K562 (cell line): ENCODE data around the gene ST6GAL1. TPM values are rescaled to one million over a fixed set of nuclear protein-coding genes. Genes with fewer than 3 reads are reported as not detected.
A peak's percentile ranks its signal among the peaks of the same experiment; 100 is the strongest.

Experiments used
- BRF2 ChIP-seq: IDR thresholded peaks from 3 replicates; pipeline ENCODE4 v1.6.1; 2011; ENCODE audit warnings: borderline replicate concordance, mild to moderate bottlenecking; ENCODE audit not compliant: insufficient read length, insufficient read depth
- CBX5 ChIP-seq: IDR thresholded peaks from 2 replicates; pipeline ENCODE4 v1.6.1; 2014; ENCODE audit warnings: low read depth, borderline replicate concordance
- COPS2 ChIP-seq: fragments of 450-650 bp; conservative IDR thresholded peaks from 2 replicates; pipeline ENCODE4 v1.6.1; 2016; ENCODE audit warnings: mild to moderate bottlenecking, moderate library complexity
- CUX1 ChIP-seq: fragments of 200-800 bp; sonication (Bioruptor generic); IDR thresholded peaks from 2 replicates; pipeline ENCODE4 v1.6.1; 2016; ENCODE audit warnings: missing genetic modification characterization, missing compliant biosample characterization
- EHMT2 ChIP-seq: fragments of 450-650 bp; IDR thresholded peaks from 2 replicates; pipeline ENCODE4 v1.6.1; 2018; ENCODE audit warnings: antibody characterized with exemption
- NR2C1 ChIP-seq, 2 experiments: fragments of 450-650 bp; IDR thresholded peaks; 2 replicates each; pipeline ENCODE4 v1.6.1; 2017; ENCODE audit warnings: mild to moderate bottlenecking in 2 of 2, antibody characterized with exemption in 1 of 2, inconsistent platforms in 1 of 2, missing compliant biosample characterization in 1 of 2, missing genetic modification characterization in 1 of 2
- PHTF2 ChIP-seq: fragments of 250-450 bp; sonication (Bioruptor Pico); IDR thresholded peaks from 2 replicates; pipeline ENCODE4 v1.5.0; 2021; ENCODE audit warnings: mild to moderate bottlenecking
- POLR2B ChIP-seq: fragments of 450-650 bp; IDR thresholded peaks from 2 replicates; pipeline ENCODE4 v1.6.1; 2018; ENCODE audit warnings: low read depth; ENCODE audit not compliant: partially characterized antibody
- SIN3B ChIP-seq: fragments of 450-650 bp; IDR thresholded peaks from 2 replicates; pipeline ENCODE4 v1.6.1; 2017; ENCODE audit warnings: low read depth, mild to moderate bottlenecking, moderate library complexity
- SMARCA4 ChIP-seq: fragments of 450-650 bp; IDR thresholded peaks from 2 replicates; pipeline ENCODE4 v1.6.1; 2016
- XRCC4 ChIP-seq: IDR thresholded peaks from one replicate; pipeline ENCODE4 v1.6.1; 2011; ENCODE audit not compliant: insufficient read depth, insufficient read length; ENCODE audit errors: extremely low read depth
- ZNF766 ChIP-seq: fragments of 200-800 bp; sonication (Bioruptor generic); conservative IDR thresholded peaks from 2 replicates; pipeline ENCODE4 v1.6.1; 2016; ENCODE audit warnings: missing genetic modification characterization, missing compliant biosample characterization
- polyA plus RNA-seq, 8 experiments: library from polyadenylated mRNA; depleted of rRNA in 4 of 8; stranded (reverse) in 5 of 8; unstranded in 3 of 8; fragments of >200 nt; fragmentation: Nextera tagmentation in 2 of 8; fragmentation: Illumina TruSeq in 1 of 8; extraction: Ambion mirVana in 2 of 8; extraction: Trizol in 1 of 8; gene quantifications; 2 replicates each; pipeline versions ENCODE4 v1.2.1 to v1.2.3, GENCODE V29; 2011 to 2014; ENCODE audit warnings: inconsistent platforms in 1 of 8, missing spikeins in 1 of 8
- total RNA-seq, 7 experiments: library from RNA; depleted of rRNA in 6 of 7; stranded (reverse); fragments of >200 nt in 6 of 7; fragmentation: Illumina TruSeq in 2 of 7; extraction: Trizol in 2 of 7; gene quantifications; 2 replicates each; pipeline versions ENCODE4 v1.2.1 to v1.2.3, GENCODE V29; 2011 to 2021; ENCODE audit warnings: low replicate concordance in 1 of 7
- TF ChIP-seq, protein P1 (sequence below), 2 experiments: fragments of 450-650 bp in 1 of 2; IDR thresholded peaks; 2 replicates each; pipeline ENCODE4 v1.6.1; 2011 to 2017; ENCODE audit warnings: low read depth in 2 of 2, antibody characterized with exemption in 1 of 2, borderline replicate concordance in 1 of 2, low read length in 1 of 2, mild to moderate bottlenecking in 1 of 2, mixed read lengths in 1 of 2; ENCODE audit not compliant: control insufficient read depth in 1 of 2
- TF ChIP-seq, protein P2 (sequence below): fragments of 250-450 bp; sonication (Bioruptor Pico); IDR thresholded peaks from 2 replicates; pipeline ENCODE4 v1.8.0; 2022; ENCODE audit warnings: moderate library complexity, mild to moderate bottlenecking, inconsistent platforms

The ST6GAL1 gene
- total and polyA plus RNA-seq, 9 of the 15 experiments (the other 6 are each of a cell fraction or from before 2014, with no cell fraction given) = 31.9 to 145 (median 71.0) TPM

DNA sequence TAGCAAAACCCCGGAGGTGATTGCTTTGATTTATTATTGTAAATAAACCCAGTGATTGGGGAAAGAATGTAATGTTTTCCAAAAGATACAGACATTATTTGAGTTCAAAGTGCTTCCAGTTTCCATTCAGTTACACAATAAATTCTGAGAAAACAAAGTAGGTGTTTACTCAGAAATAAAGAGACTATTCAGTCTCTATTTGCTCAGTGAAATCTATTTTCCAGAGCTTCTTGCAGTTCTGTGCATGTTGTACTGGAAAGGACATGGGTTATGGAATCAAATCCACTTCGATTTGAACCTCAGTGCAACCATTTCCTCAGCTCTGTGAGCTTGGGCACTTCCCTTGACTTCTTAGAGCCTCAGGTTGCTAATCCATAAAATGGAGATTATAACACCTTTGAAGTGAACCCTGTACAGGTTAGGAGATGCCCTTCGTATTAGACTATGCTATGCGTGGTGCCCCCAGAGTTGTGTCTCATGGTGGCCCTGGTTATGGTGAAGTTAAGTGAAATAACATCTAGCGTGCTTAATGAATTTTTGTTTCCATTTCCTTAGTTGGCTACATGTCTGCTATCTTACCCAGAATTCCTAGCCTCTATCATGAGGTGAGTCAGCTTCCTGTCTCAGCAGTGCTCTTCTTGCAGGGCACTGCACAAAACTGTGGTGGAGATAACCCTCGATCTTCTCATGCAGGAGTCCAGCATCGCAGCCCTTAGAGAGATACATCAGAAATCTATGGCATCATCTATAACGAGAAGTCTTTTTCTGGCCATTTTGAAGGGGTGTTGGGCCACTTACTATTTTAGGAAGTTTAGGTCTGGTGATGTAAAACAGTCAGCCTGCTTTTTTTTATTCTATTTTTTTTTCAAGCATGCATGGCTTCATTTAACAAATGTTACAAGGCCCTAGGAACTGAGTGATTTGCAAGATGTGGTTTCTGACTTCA is 111.3 kb downstream of the ST6GAL1 start (continued):
- TF ChIP-seq SIN3B = no peak
- TF ChIP-seq PHTF2 (CRISPR knock-in tag) = no peak
- TF ChIP-seq, protein P1, sequence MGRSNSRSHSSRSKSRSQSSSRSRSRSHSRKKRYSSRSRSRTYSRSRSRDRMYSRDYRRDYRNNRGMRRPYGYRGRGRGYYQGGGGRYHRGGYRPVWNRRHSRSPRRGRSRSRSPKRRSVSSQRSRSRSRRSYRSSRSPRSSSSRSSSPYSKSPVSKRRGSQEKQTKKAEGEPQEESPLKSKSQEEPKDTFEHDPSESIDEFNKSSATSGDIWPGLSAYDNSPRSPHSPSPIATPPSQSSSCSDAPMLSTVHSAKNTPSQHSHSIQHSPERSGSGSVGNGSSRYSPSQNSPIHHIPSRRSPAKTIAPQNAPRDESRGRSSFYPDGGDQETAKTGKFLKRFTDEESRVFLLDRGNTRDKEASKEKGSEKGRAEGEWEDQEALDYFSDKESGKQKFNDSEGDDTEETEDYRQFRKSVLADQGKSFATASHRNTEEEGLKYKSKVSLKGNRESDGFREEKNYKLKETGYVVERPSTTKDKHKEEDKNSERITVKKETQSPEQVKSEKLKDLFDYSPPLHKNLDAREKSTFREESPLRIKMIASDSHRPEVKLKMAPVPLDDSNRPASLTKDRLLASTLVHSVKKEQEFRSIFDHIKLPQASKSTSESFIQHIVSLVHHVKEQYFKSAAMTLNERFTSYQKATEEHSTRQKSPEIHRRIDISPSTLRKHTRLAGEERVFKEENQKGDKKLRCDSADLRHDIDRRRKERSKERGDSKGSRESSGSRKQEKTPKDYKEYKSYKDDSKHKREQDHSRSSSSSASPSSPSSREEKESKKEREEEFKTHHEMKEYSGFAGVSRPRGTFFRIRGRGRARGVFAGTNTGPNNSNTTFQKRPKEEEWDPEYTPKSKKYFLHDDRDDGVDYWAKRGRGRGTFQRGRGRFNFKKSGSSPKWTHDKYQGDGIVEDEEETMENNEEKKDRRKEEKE (IDR thresholded peaks at IDR 0.05; ENCODE audit: borderline replicate concordance in 1 of 2, control insufficient read depth in 1 of 2, low read depth in 2 of 2, low read length in 1 of 2) = no peak
- TF ChIP-seq BRF2 = no peak
- no peak for TF ChIP-seq XRCC4
- TF ChIP-seq CUX1 = no peak
- no peak for TF ChIP-seq POLR2B
- TF ChIP-seq EHMT2 = no peak
- TF ChIP-seq SMARCA4 = peak; percentile 77
- TF ChIP-seq NR2C1 (IDR thresholded peaks at IDR 0.05) = no peak
- TF ChIP-seq NR2C1 (tag; IDR thresholded peaks at IDR 0.05) = peak; percentile 45; the same call in 1 of the 2 replicates
- TF ChIP-seq CBX5 = no peak
- no peak for TF ChIP-seq COPS2
- TF ChIP-seq, protein P2, sequence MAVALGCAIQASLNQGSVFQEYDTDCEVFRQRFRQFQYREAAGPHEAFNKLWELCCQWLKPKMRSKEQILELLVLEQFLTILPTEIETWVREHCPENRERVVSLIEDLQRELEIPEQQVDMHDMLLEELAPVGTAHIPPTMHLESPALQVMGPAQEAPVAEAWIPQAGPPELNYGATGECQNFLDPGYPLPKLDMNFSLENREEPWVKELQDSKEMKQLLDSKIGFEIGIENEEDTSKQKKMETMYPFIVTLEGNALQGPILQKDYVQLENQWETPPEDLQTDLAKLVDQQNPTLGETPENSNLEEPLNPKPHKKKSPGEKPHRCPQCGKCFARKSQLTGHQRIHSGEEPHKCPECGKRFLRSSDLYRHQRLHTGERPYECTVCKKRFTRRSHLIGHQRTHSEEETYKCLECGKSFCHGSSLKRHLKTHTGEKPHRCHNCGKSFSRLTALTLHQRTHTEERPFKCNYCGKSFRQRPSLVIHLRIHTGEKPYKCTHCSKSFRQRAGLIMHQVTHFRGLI (CRISPR knock-in tag) = no peak
- TF ChIP-seq ZNF766 (CRISPR knock-in tag) = no peak
